Fibroblast of the conjunctiva (primary cell): ENCODE results near the gene KRT16.
"Not testable (repeated sequence)": the region's sequence is repeated elsewhere in the genome, so short reads cannot be mapped to it uniquely, and the experiment has no call there.

Source experiments
- DNase-seq: peaks from one replicate; pipeline ENCODE4 v3.0.0-alpha.2; 2010; ENCODE audit warnings: low read depth

The KRT16 gene

DNA sequence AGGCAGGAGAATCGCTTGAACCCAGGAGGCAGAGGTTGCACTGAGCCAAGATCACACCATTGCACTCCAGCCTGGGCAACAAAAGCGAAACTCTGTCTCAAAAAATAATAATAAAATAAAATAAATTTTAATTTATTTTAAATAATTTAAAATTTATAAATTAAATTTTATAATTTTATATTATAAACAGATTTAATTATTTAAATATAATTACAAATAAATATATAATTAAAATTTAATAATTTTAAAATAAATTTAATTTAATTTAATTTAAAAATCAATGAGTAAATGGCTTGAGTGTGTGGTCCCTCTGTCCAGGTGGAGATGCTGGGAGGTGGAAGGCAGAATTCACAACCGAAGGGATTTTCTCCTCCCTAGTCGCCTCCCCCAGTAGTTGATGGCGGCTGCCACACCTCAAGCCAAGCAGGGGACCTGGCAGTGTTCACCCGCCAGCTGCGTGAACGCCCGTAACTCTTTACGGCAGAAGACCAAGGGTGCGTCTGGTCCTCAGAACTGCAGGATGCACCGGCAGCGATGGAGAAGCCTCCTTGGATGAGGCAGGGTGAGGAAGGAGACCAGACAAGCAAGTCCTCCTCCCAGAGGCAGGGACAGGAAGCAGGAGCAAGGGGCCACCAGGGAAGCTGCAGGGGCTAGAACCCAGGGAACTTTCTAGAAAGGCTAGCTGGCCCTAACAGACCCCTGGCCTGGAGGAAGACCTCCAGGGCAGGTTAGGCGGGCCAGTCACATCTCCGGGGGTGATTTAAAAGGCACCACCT, 34.7 kb upstream of the KRT16 start:
- DNase-seq: no peak

- DNase-seq: no peak
Observed at GRCh38 chr17:41642252-41643156, 29.9 kb upstream of the KRT16 start.

GRCh38 chr17:41640596-41640995, 28.0 kb upstream of the KRT16 start:
- DNase-seq: not testable (repeated sequence)

- DNase-seq: no peak
Observed at GRCh38 chr17:41639492-41640473, 27.2 kb upstream of the KRT16 start.

DNA sequence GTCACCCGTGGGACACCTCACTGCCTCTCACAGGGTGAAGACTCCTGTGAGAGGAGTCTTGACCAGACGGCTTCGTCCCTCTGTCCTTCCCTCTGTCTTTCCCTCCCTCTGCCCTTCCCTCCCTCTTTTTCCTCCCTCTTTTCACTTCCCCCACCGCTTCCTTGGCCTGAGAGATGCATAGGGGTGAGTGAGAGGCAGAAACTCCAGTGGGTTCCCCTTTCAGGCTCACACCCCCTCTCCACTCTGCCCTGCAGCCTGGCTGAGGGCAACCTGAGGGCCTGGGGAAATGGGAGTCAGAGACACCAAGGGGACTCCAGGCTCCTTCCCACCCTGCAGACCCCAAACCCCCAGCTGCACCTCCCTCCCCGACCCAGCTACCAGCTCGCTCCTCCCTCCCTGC, 26.4 kb upstream of the KRT16 start:
- DNase-seq: no peak

DNA sequence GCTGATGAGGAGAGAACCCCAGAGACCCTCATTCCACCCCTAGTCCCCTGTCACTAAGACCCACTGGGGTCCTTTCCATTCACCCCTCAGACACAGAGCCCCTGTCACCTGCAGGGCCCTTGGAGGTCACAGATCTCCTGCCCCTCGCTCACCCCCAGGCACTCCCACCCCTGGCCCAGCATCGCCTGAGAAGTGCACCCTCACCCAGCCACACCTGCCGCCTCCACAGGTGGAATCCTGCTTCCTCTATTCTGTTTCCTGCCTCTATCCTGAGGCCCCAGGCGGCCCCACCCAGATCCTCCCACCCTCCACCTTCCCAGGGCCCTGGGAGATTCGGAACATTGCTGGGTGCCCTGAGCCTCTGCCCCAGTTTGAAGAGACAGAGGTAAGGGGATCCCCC, 25.6 kb upstream of the KRT16 start:
- DNase-seq: no peak

GRCh38 chr17:41636652-41637051, 24.1 kb upstream of the KRT16 start:
- DNase-seq: no peak

DNA sequence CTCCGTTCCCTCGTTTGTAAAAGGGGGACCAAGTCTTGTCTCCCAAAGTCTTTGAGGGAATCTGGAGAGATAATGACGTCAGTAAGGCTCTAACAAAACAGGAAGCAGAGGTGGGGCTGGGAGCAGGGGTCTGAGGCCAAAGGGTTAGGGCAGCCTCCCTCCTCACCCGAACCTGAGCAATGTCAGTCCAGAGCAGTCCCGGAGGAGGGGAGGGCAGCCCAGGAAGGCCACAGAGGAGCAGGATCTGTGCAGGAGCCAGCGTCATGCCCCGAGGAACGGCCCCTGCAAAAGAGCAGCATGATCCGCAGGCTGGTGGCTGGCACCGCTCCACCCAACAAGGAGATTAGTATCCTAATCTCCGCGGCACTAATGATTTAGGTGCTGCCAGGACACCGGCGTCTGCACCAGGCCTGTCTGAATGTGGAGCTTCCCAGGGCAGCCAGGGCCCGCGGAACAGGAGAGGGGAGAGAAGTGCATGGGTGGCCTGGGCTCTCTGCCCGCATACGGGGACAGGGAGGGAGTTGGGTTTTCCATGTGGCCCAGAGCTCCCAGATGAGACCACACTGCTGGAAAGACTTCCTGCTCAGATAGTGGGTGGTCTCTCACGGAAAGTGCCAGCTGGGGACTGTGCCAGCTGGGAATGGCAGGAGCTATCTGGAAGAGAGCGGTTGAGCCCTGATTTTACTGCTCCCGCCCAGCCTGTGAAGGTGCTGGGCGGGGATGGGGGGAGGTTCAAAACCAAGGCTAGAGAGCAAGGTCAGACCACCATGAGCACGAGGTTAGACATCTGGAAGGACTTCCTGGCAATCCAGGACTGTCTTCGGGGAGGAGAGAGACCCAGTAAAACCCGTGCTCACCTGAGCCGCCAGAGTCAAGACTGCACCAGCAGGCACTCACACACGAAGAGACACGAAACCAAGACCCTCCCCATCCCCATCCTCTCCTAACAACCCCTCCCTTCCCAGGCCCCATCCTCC, 22.8 kb upstream of the KRT16 start:
- no peak for DNase-seq

- DNase-seq: no peak
Observed at GRCh38 chr17:41634639-41635038, 22.1 kb upstream of the KRT16 start.

DNA sequence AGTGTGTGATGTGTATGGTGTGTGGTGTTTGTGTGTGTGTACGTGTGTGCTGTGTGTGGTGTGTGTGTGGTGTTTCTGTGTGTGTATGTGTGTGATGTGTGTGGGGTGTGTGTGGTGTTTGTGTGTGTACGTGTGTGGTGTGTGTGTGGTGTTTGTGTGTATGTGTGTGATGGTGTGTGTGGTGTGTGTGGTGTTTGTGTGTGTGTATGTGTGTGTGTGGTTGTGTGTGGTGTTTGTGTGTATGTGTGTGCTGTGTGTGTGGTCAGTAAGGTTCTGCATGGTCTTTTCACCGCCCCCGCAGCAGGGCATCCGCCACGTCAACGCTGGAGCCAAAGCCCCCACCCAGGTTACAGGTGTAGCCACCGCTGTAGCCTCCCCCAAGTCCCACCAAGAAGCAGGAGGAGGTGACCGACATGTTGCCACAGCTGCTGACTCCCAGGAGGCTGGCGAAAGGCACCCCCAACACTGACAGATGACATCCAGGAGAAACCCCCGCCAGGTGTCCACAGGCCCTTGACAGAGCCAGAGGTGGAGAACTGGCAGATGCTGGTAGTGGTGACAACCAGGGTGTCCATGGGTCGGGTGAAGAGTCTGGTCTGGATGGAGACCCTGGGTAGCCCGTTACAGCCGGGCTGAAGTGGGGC, 21.1 kb upstream of the KRT16 start:
- DNase-seq: no peak

DNA sequence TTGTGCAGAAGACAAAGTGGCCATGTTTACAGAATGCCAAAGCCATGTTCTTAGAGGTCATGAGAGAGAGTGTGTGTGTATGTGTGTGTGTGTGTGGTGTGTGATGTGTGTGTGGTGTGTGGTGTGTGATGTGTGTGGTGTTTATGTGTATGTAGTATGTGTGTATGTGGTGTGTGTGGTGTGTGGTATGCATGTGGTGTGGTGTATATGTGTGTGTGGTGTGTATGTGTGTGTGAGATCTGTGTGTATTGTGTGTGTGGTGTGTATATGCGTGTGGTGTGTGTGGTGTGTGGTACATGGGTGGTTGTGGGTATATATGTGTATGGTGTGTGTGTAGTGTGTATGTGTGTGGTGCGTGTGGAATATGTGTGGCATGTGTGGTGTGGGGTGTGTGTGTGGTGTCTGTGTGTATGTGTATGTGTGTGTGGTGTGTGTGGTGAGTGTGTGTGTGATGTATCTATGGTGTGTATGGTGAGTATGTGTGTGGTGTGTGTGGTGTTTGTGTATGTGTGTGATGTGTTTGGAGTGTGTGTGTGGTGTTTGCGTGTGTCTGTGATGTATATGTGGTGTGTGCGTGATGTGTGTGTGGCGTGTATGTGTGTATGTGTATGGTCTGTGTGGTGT, 20.0 kb upstream of the KRT16 start:
- DNase-seq: no peak

- DNase-seq: no peak
Observed at GRCh38 chr17:41631898-41632285, 19.3 kb upstream of the KRT16 start.

DNA sequence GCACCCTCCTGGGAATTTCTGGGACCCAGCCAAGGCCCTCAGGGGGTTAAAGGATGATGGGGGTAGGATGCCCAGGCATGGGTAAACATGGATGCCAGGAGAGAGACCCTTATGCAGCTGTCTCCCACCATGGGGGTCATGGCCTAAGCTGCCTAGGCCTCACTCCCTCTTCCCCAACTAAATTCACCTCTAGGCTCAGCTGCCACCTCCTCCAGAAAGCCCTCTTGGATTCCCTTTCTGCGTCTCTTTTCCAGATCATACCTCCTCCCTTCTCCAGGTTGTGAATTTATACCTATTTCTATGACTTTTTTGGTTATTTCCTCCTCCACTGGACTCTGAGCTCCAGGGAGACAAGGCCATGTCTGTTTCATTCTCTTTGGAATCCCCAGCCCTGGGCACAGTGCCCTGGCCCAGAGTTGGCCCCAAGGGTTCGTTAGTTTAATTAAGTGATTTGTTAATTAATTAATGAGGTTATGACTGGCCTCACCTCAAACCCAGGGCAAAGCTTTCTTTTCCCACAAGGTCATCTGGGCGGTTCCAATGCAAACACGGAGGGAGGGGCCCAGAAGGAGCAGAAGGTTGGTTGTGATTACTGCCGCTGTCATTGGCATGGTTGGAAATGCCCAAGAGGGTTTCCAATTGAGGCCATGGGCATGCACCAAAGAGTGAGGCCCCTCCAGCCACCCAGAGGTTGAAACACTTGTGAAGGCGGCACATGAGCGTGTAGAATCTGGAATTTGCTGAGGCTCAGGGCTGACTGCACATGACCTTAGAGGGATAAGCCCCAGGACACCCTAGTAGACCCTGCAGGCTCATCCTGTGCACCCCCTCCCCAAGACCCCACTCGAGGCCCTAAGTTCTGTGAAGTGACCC, 18.7 kb upstream of the KRT16 start:
- DNase-seq: no peak

DNA sequence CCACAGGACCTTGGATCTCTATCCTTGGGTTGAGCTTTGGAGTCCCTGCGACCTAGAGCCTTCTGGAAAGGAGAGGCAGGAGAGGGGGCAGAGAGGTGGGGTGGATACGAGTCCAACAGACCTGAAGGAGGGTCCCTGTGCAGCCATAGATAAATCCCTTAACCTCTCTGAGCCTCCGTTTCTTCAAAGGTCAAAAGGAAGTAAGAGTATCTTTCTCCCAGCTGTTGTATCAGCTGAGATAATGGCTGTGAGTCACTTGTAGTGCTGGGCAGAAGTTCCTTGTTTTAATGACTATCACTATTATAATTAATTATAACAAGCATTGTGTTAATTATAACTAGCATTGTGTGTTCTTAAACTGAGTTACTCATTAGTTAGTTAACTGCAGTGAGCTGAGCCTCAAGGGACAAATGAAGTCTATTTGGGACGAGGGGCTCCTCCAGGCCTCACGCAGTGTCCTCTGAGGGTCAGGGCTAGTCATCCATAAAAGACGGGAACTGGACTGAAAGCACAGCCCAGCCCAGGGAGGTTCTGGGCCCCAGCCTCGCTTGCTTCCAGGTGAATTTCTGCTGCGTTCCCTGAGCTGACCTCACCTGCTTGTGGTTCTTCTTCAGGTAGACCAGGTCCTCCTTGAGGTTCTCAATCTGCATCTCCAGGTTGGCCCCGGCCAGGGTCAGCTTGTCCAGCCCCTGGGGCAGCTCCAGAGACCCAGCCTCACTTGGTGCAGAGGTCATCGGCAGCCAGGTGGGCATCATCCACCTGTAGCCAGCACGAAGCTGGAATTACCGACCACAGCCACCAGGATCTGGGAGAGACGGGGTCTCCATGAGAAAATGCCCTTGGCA, 17.5 kb upstream of the KRT16 start:
- DNase-seq: no peak

- no peak for DNase-seq
Observed at GRCh38 chr17:41629316-41629715, 16.7 kb upstream of the KRT16 start.

DNA sequence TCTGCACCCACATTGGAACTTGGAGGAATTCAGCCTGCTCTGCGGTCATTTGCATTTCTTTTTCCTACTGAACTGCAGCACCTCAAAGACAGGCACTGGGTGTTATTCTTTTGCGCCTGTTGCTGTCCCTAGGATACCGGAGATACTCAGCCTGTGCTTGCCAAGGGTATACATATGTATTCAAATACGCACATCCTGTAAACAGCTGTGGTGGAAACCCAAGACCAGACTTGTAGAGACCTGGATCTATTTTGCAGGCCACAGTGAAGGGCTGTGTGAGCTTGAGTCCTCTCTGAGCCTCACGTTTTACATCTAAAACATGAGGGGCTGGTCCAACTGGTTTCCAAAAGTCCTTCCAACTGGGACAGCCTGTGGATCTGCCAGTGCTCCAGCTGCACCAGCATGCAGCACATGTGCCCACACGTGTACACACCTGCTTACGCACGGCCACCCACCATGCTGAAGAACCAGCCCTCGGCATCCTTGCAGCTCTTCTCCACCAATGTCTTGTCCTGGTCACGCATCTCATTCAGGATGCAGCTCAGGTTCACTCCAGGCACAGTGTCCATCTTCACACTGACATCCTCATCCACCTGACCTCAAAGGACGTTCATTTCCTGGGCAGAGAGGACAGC, 16.2 kb upstream of the KRT16 start:
- not testable (repeated sequence) for DNase-seq

DNA sequence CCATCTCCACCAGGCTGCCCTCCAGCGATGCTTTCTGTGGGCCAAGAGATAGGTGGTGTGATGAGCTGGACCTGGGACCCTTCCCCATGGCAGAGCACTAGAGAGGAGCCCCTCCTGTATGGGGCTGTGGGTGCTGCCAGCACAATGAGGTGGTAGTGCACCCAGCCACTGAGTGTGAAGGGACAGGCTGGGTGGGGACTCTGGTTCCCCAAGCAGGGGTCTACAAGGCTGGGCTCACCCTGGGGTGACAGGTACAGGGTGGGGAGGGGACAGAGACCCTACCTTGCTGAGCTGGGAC, 15.5 kb upstream of the KRT16 start:
- not testable (repeated sequence) for DNase-seq
